Skin of body (tissue), 2 donors: ENCODE measurements around the gene CLPTM1L. TPM values are rescaled to one million over a fixed set of nuclear protein-coding genes. Genes with fewer than 3 reads are reported as not detected.
"Not testable (repeated sequence)": the region's sequence is repeated elsewhere in the genome, so short reads cannot be mapped to it uniquely, and the experiment has no call there.

ENCODE experiments used
- DNase-seq: peaks from one replicate; lab custom pipeline; 2025; lab: John Stamatoyannopoulos, UW
- total RNA-seq: library from RNA; depleted of rRNA; stranded (reverse); fragments of >200 nt; gene quantifications from one replicate; pipeline ENCODE4 v1.2.3, GENCODE V29; 2014

Gene CLPTM1L
- total RNA-seq, 1 donor from 2014 or later: 78.6 TPM

- no peak for DNase-seq
Observed at GRCh38 chr5:1380910-1381309, 36.0 kb upstream of the CLPTM1L start.

GRCh38 chr5:1380011-1380817 is 35.3 kb upstream of the CLPTM1L start:
- no peak for DNase-seq

- DNase-seq: no peak
Observed at GRCh38 chr5:1378866-1379659, 34.2 kb upstream of the CLPTM1L start.

GRCh38 chr5:1378096-1378495 is 33.2 kb upstream of the CLPTM1L start:
- DNase-seq: no peak

- DNase-seq: no peak
Observed at GRCh38 chr5:1376981-1377380, 32.1 kb upstream of the CLPTM1L start.

GRCh38 chr5:1375871-1376810 is 31.2 kb upstream of the CLPTM1L start:
- no peak for DNase-seq

- no peak for DNase-seq
Observed at GRCh38 chr5:1374679-1375055, 29.8 kb upstream of the CLPTM1L start.

GRCh38 chr5:1374030-1374678 is 29.3 kb upstream of the CLPTM1L start:
- no peak for DNase-seq

- DNase-seq: not testable (repeated sequence)
Observed at GRCh38 chr5:1371972-1372342, 27.1 kb upstream of the CLPTM1L start.

- DNase-seq: no peak
Observed at GRCh38 chr5:1371218-1371971, 26.5 kb upstream of the CLPTM1L start.

GRCh38 chr5:1370006-1370405 is 25.1 kb upstream of the CLPTM1L start:
- DNase-seq: no peak

- DNase-seq: no peak
Observed at GRCh38 chr5:1368756-1369155, 23.9 kb upstream of the CLPTM1L start.

GRCh38 chr5:1368236-1368635 is 23.3 kb upstream of the CLPTM1L start:
- DNase-seq: no peak

- no peak for DNase-seq
Observed at GRCh38 chr5:1367149-1367548, 22.2 kb upstream of the CLPTM1L start.

- no peak for DNase-seq
Observed at GRCh38 chr5:1366514-1366913, 21.6 kb upstream of the CLPTM1L start.

GRCh38 chr5:1364211-1364610 is 19.3 kb upstream of the CLPTM1L start:
- no peak for DNase-seq

- DNase-seq: no peak
Observed at GRCh38 chr5:1363581-1363980, 18.7 kb upstream of the CLPTM1L start.

GRCh38 chr5:1363160-1363559 is 18.3 kb upstream of the CLPTM1L start:
- no peak for DNase-seq

GRCh38 chr5:1362242-1363015 is 17.5 kb upstream of the CLPTM1L start:
- DNase-seq: no peak

- DNase-seq: no peak
Observed at GRCh38 chr5:1360861-1361260, 16.0 kb upstream of the CLPTM1L start.
